ENCODE results near the gene MTCL3.
A peak's percentile ranks its signal among the peaks of the same experiment; 100 is the strongest.

Gene MTCL3

DNA sequence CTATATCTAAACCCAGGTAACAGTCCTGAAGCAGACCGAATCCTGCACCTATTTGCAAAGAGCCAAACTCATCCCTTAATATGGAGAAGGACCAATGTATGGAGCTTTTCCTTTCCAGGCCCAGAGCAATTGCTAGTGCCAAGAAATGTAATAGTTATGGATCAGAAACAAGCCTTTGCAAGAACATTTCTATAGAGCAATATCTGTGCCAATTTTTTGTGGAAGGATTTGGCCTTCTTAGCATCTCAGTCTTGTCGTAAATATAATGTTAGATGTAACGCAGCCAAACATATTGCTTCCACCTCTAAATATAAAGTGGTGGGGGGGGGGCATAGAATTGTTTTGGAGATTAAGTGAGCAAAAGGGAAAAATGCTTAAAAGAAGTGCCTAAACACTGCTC is 62.7 kb downstream of the MTCL3 start:
- DNase-seq, result no peak
- H3K18ac ChIP-seq (ENCODE audit: insufficient read length, low read depth, low read length), result no peak overlapping the region
- H2BK15ac ChIP-seq (ENCODE audit: low read depth, low read length), result no peak overlapping the region
- no peak overlapping the region for H3K4ac ChIP-seq (ENCODE audit: low read depth, low read length)
- no peaks in the 10 kb centered on the region for H3K9me3 ChIP-seq (ENCODE audit: control insufficient read depth, low read depth, low read length)
- H2AK5ac ChIP-seq (ENCODE audit: insufficient read length, low read length), result no peak overlapping the region
- H3K4me3 Mint-ChIP-seq, result no peak overlapping the region
- no peaks in the 10 kb centered on the region for H3K27me3 ChIP-seq (ENCODE audit: insufficient read depth, low read length)
- H3T11ph ChIP-seq (ENCODE audit: low read length), result no peak overlapping the region
- H4K5ac ChIP-seq (ENCODE audit: insufficient read length, low read depth, low read length), result no peak overlapping the region
- H3K79me1 ChIP-seq (ENCODE audit: insufficient read depth, low read depth, low read length, poor library complexity, severe bottlenecking), result no peaks in the 10 kb centered on the region
- H4K20me1 ChIP-seq (ENCODE audit: control insufficient read depth, insufficient read depth, insufficient read length), result no peaks in the 10 kb centered on the region
- H2BK120ac ChIP-seq (ENCODE audit: low read depth, low read length, poor library complexity, severe bottlenecking), result no peak overlapping the region
- no peak overlapping the region for H2BK12ac ChIP-seq (ENCODE audit: insufficient read length, low read depth, low read length)
- H3K27ac Mint-ChIP-seq, result peak overlapping the region in 2 of 3 experiments; percentile 23 to 45; a peak in 2 of 7 replicates
- no peaks in the 10 kb centered on the region for H3K79me2 ChIP-seq (ENCODE audit: insufficient read depth, low read length)
- no peak overlapping the region for H3K23ac ChIP-seq (ENCODE audit: insufficient read length, low read depth, low read length)
- no peak overlapping the region for H3K9ac ChIP-seq (ENCODE audit: extremely low read depth, insufficient read length, low read length)
- no peak overlapping the region for H3K27ac ChIP-seq (ENCODE audit: insufficient read length, low read depth, low read length)
- H2BK20ac ChIP-seq (ENCODE audit: low read depth, low read length, poor library complexity, severe bottlenecking), result no peak overlapping the region
- no peak overlapping the region for H3K14ac ChIP-seq (ENCODE audit: insufficient read depth, low read length)
- no peaks in the 10 kb centered on the region for H3K23me2 ChIP-seq (ENCODE audit: insufficient read length, low read depth, low read length, poor library complexity, severe bottlenecking)
- H2AFZ ChIP-seq (ENCODE audit: low read length), result no peak overlapping the region
- H3K9me3 Mint-ChIP-seq, result no peaks in the 10 kb centered on the region
- no peaks in the 10 kb centered on the region; a peak in 2 of 7 replicates for H3K36me3 Mint-ChIP-seq (ENCODE audit: insufficient read depth in 1 of 3, low read depth in 3 of 3)
- TF ChIP-seq CTCF (conservative IDR thresholded peaks at IDR 0.05), result no peak
- no peak overlapping the region for H3K4me2 ChIP-seq (ENCODE audit: insufficient read depth, insufficient read length, low read length)
- H3K4me1 Mint-ChIP-seq, result peaks cover 31 to 33% of the 10 kb centered on the region in 2 experiments
- H2BK5ac ChIP-seq (ENCODE audit: insufficient read length, low read length), result no peak overlapping the region
- H3K56ac ChIP-seq (ENCODE audit: insufficient read length, low read depth, low read length), result no peak overlapping the region
- H3K4me1 ChIP-seq (ENCODE audit: insufficient read depth, low read length), result no peaks in the 10 kb centered on the region; the same call in 1 of the 2 replicates
- H4K91ac ChIP-seq (ENCODE audit: insufficient read length, low read depth, low read length), result no peak overlapping the region
- no CpG with 5 or more reads among the region's 3 CpGs for WGBS (ENCODE audit: extremely low coverage, insufficient read length, low lambda C conversion rate)
- no peak overlapping the region for H4K8ac ChIP-seq (replicated peaks; ENCODE audit: insufficient read length, low read depth, low read length)
- no peaks in the 10 kb centered on the region for H3K27me3 Mint-ChIP-seq (ENCODE audit: low read depth)

Measured in H9 (cell line).